Astrocyte (in vitro differentiated cells and primary cell): ENCODE results near the gene MAP7D1.

Source experiments
- EZH2 ChIP-seq: IDR thresholded peaks from 2 replicates; pipeline ENCODE4 v1.6.1; 2012; ENCODE audit warnings: mild to moderate bottlenecking, low read length, inconsistent platforms; ENCODE audit not compliant: insufficient read depth
- TF ChIP-seq, protein P1 (sequence below): IDR thresholded peaks from 2 replicates; pipeline ENCODE4 v1.5.1; 2011; ENCODE audit warnings: low read depth, mild to moderate bottlenecking, inconsistent platforms, low read length, moderate library complexity; ENCODE audit not compliant: insufficient read depth

DNA sequence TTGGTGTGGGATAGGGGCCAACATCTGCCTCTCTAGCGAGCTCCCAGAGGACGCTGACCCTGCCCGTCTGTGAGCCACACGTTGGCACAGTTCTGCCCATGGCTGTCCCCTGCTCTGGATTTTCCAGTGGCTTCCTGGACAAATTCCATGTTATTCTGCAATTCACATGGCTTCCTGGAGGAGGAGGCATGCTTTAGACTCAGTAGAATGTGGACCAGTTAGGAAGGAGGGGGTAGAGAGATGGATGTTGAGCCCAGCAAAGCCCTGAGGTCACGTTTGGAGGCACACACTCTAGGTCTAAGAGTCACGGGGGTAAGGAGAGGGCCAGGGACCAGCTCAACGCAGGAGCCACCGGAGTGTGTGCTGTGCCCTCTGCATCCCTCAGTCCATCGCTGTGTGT, 43.1 kb upstream of the MAP7D1 start:
- TF ChIP-seq, protein P1, sequence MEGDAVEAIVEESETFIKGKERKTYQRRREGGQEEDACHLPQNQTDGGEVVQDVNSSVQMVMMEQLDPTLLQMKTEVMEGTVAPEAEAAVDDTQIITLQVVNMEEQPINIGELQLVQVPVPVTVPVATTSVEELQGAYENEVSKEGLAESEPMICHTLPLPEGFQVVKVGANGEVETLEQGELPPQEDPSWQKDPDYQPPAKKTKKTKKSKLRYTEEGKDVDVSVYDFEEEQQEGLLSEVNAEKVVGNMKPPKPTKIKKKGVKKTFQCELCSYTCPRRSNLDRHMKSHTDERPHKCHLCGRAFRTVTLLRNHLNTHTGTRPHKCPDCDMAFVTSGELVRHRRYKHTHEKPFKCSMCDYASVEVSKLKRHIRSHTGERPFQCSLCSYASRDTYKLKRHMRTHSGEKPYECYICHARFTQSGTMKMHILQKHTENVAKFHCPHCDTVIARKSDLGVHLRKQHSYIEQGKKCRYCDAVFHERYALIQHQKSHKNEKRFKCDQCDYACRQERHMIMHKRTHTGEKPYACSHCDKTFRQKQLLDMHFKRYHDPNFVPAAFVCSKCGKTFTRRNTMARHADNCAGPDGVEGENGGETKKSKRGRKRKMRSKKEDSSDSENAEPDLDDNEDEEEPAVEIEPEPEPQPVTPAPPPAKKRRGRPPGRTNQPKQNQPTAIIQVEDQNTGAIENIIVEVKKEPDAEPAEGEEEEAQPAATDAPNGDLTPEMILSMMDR: no peak
- no peak for TF ChIP-seq EZH2
